DOHH2 (cell line): ENCODE results near the gene ACTL10.

ENCODE experiments used
- CTCF ChIP-seq: fragments of 200-600 bp; sonication (generic); IDR thresholded peaks from one replicate; pipeline ENCODE4 v1.5.1; 2014; ENCODE audit warnings: antibody characterized with exemption, mild to moderate bottlenecking, low read depth, low read length; ENCODE audit not compliant: poor library complexity, severe bottlenecking
- EZH2phosphoT487 ChIP-seq: fragments of 200-600 bp; sonication (generic); IDR thresholded peaks from 2 replicates; pipeline ENCODE4 v1.6.1; 2017; ENCODE audit warnings: borderline replicate concordance, mild to moderate bottlenecking, antibody characterized with exemption, low read length, moderate library complexity, mixed read lengths

DNA sequence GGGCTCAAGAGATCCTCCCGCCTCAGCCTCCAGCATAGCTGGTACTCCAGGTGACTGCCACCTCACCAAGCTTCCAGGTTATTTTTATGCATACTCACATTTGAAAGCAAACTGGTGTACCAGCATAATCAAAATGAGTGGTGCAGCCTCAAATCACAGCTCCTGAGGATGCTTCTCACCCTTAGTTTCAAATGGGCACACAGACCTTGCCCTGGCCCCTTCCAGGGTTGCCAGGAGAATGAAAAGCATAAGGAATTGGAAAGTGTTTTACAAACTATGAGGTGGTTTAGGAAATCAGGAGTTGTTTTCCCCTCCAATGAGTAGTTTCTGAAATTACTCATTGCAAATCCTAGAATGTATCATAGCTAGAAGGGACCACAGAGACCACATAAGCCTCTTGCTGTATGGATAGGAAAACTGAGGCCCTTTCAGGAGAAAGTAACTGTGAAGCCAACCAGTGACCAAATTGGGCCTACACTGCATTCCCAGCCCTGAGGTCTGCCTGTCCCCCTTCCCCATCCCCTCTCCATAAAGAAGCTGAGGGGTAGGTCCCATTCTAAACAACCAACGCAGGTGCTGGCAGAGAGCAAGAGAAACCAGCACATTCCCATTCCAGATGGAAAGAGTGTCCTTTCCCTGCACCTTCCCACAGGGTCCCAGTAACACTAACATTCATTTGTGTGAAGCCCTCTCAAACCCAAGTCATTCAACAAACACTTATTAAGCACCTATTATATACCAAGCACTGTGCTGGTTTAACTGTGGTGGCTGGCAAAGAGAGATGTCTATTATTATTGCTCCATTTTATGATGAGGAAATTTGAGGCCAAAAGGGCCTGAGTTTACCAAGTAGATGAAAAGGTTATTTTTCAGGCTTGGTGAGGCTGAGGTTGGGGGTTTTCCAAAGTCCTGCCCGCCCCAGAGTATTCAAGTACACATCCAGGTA lies 21.5 kb downstream of the ACTL10 start:
- no peak for TF ChIP-seq CTCF
- TF ChIP-seq EZH2phosphoT487: no peak
